Colonic mucosa (tissue), 4 donors: Measurements from ENCODE around the gene KCNJ6. TPM values are rescaled to one million over a fixed set of nuclear protein-coding genes. Genes with fewer than 3 reads are reported as not detected.

Experiments
- DNase-seq: peaks from one replicate; pipeline ENCODE4 v3.0.0-alpha.2; 2020
- H3K27ac ChIP-seq: fragments of 200-600 bp; one replicate; pipeline ENCODE4 v1.8.0; 2021
- H3K27me3 ChIP-seq: fragments of 200-600 bp; one replicate; pipeline ENCODE4 v1.8.0; 2021
- H3K36me3 ChIP-seq: fragments of 200-600 bp; one replicate; pipeline ENCODE4 v1.8.0; 2021
- H3K4me1 ChIP-seq: fragments of 200-600 bp; one replicate; pipeline ENCODE4 v1.8.0; 2021; ENCODE audit warnings: mild to moderate bottlenecking
- H3K4me3 ChIP-seq: fragments of 200-600 bp; one replicate; pipeline ENCODE4 v1.8.0; 2021
- H3K9ac ChIP-seq, 2 donors: one replicate each; pipeline ENCODE4 v1.7.0; 2013; ENCODE audit warnings: control low read depth in 2 of 2, low read depth in 2 of 2, low read length in 2 of 2
- H3K9me3 ChIP-seq: fragments of 200-600 bp; one replicate; pipeline ENCODE4 v1.8.0; 2021
- CTCF ChIP-seq: fragments of 200-600 bp; IDR thresholded peaks from one replicate; pipeline ENCODE4 v1.8.0; 2022; ENCODE audit warnings: antibody characterized with exemption, mild to moderate bottlenecking
- intact Hi-C: fragments of 100-400 bp; cut with DNase I; formaldehyde crosslinking; loops from one replicate; pipeline ENCODE4 v1.14.1; 2022
- total RNA-seq, 2 donors: library from RNA; stranded (reverse); fragmentation: NEBNext Ultra II Directional in 1 of 2; extraction: Animal tissue kit (Norgen Biotek cat#: 25700) in 1 of 2; gene quantifications; one replicate each; pipeline ENCODE4 v1.2.1, GENCODE V29; 2021
- donor health status: healthy.
- donor health status: DM: no; HTN: no; CAD: no.
- donor health status: DM: no; HTN: no; CAD: no.

Gene KCNJ6
- total RNA-seq, 2 donors from 2014 or later, result 0.05 to 0.21 TPM

- TF ChIP-seq CTCF, result no peak
- no peak for DNase-seq
- Histone ChIP-seq H3K9ac (no peak overlapping the region), H3K27me3 (no peaks in the 10 kb centered on the region), H3K27ac (no peak overlapping the region), H3K4me1 (no peaks in the 10 kb centered on the region), H3K36me3 (no peaks in the 10 kb centered on the region), H3K4me3 (no peak overlapping the region), H3K9me3 (no peaks in the 10 kb centered on the region)
- intact Hi-C loops, result no loop called here
Measured at GRCh38 chr21:37811711-37812110, 104.5 kb downstream of the KCNJ6 start.

GRCh38 chr21:37808261-37808660 is 108.0 kb downstream of the KCNJ6 start:
- DNase-seq, result no peak
- Histone ChIP-seq H3K27ac (no peak overlapping the region), H3K36me3 (no peaks in the 10 kb centered on the region), H3K9ac (no peak overlapping the region), H3K4me3 (no peak overlapping the region), H3K27me3 (no peaks in the 10 kb centered on the region), H3K4me1 (no peaks in the 10 kb centered on the region), H3K9me3 (no peaks in the 10 kb centered on the region)
- intact Hi-C loops, result no loop called here
- no peak for TF ChIP-seq CTCF

GRCh38 chr21:37805266-37805665 is 111.0 kb downstream of the KCNJ6 start:
- intact Hi-C loops, result no loop called here
- Histone ChIP-seq H3K36me3 (no peaks in the 10 kb centered on the region), H3K4me3 (no peak overlapping the region), H3K4me1 (no peaks in the 10 kb centered on the region), H3K9ac (no peak overlapping the region), H3K27ac (no peak overlapping the region), H3K9me3 (no peaks in the 10 kb centered on the region), H3K27me3 (no peaks in the 10 kb centered on the region)
- DNase-seq, result no peak
- no peak for TF ChIP-seq CTCF

- no peaks in the 10 kb centered on the region for H3K36me3 ChIP-seq
- DNase-seq, result no peak
- no peak for TF ChIP-seq CTCF
- no peak overlapping the region for H3K9ac ChIP-seq
- no peaks in the 10 kb centered on the region for H3K4me1 ChIP-seq
- H3K27me3 ChIP-seq, result no peaks in the 10 kb centered on the region
- no peak overlapping the region for H3K4me3 ChIP-seq
- no peaks in the 10 kb centered on the region for H3K9me3 ChIP-seq
- H3K27ac ChIP-seq, result no peak overlapping the region
- intact Hi-C loops, result no loop called here
Measured at GRCh38 chr21:37804001-37804400, 112.3 kb downstream of the KCNJ6 start.

GRCh38 chr21:37803101-37803651 is 113.1 kb downstream of the KCNJ6 start:
- Histone ChIP-seq H3K4me3 (no peak overlapping the region), H3K27me3 (no peaks in the 10 kb centered on the region), H3K4me1 (no peaks in the 10 kb centered on the region), H3K9me3 (no peaks in the 10 kb centered on the region), H3K36me3 (no peaks in the 10 kb centered on the region), H3K27ac (no peak overlapping the region), H3K9ac (no peak overlapping the region)
- no peak for DNase-seq
- no peak for TF ChIP-seq CTCF
- intact Hi-C loops, result no loop called here
